HepG2 (cell line): ENCODE data around the gene SNX4. TPM values are rescaled to one million over a fixed set of nuclear protein-coding genes. Genes with fewer than 3 reads are reported as not detected.

Experiments
- CERS6 ChIP-seq: sonication (generic); formaldehyde crosslinking; IDR thresholded peaks from 2 replicates; pipeline ENCODE4 v1.5.0; 2020; ENCODE audit warnings: missing genetic modification reagents
- EP300 ChIP-seq, 3 experiments: sonication (generic) in 1 of 3; formaldehyde crosslinking in 1 of 3; IDR thresholded peaks; 2 replicates each; pipeline versions ENCODE4 v1.5.1 to v1.6.1; 2011 to 2020; ENCODE audit warnings: low read depth in 2 of 3, low read length in 2 of 3, borderline replicate concordance in 1 of 3, improper control_type of control experiment in 1 of 3, mild to moderate bottlenecking in 1 of 3, missing genetic modification reagents in 1 of 3, moderate library complexity in 1 of 3
- FOXO4 ChIP-seq: sonication (generic); formaldehyde crosslinking; conservative IDR thresholded peaks from 2 replicates; pipeline ENCODE4 v1.8.1; 2023; ENCODE audit warnings: missing genetic modification reagents
- HHEX ChIP-seq: IDR thresholded peaks from 2 replicates; pipeline ENCODE4 v1.6.1; 2016; ENCODE audit warnings: control low read depth
- IRF9 ChIP-seq: sonication (generic); formaldehyde crosslinking; IDR thresholded peaks from 2 replicates; pipeline ENCODE4 v1.8.0; 2022; ENCODE audit warnings: missing genetic modification reagents, mild to moderate bottlenecking, borderline replicate concordance
- MIER3 ChIP-seq: IDR thresholded peaks from 2 replicates; pipeline ENCODE4 v1.6.1; 2016; ENCODE audit warnings: missing compliant biosample characterization, borderline replicate concordance
- MTA3 ChIP-seq: sonication (generic); formaldehyde crosslinking; IDR thresholded peaks from 2 replicates; pipeline ENCODE4 v1.4.0; 2020; ENCODE audit warnings: missing genetic modification reagents
- NR2C2 ChIP-seq: sonication (generic); formaldehyde crosslinking; IDR thresholded peaks from 2 replicates; pipeline ENCODE4 v1.4.0; 2020; ENCODE audit warnings: missing genetic modification reagents, mild to moderate bottlenecking, moderate library complexity, borderline replicate concordance
- PLRG1 ChIP-seq: fragments of 450-650 bp; conservative IDR thresholded peaks from 2 replicates; pipeline ENCODE4 v1.6.1; 2016
- PRDM10 ChIP-seq: sonication (generic); formaldehyde crosslinking; IDR thresholded peaks from 2 replicates; pipeline ENCODE4 v1.4.0; 2020; ENCODE audit warnings: low read depth, missing genetic modification reagents
- SIN3A ChIP-seq: IDR thresholded peaks from 2 replicates; pipeline ENCODE4 v1.6.1; 2011; ENCODE audit warnings: low read depth, mild to moderate bottlenecking, control low read depth, low read length, borderline replicate concordance
- SIN3B ChIP-seq: fragments of 150-350 bp; IDR thresholded peaks from 2 replicates; pipeline ENCODE4 v1.6.1; 2014; ENCODE audit warnings: low read length
- SMYD3 ChIP-seq: sonication (generic); formaldehyde crosslinking; IDR thresholded peaks from 2 replicates; pipeline ENCODE4 v1.8.1; 2023; ENCODE audit warnings: mild to moderate bottlenecking, missing genetic modification reagents
- SNRNP70 ChIP-seq: fragments of 200-400 bp; formaldehyde crosslinking; IDR thresholded peaks from 2 replicates; pipeline ENCODE4 v1.6.1; 2017; ENCODE audit warnings: mild to moderate bottlenecking, low read depth, low read length, moderate library complexity
- ZNF256 ChIP-seq: sonication (generic); formaldehyde crosslinking; conservative IDR thresholded peaks from 2 replicates; pipeline ENCODE4 v1.4.0; 2020; ENCODE audit warnings: missing genetic modification reagents
- ZNF280D ChIP-seq: sonication (generic); formaldehyde crosslinking; IDR thresholded peaks from 2 replicates; pipeline ENCODE4 v1.5.1; 2020; ENCODE audit warnings: mild to moderate bottlenecking, missing genetic modification reagents
- ZNF629 ChIP-seq: sonication (generic); formaldehyde crosslinking; conservative IDR thresholded peaks from 2 replicates; pipeline ENCODE4 v1.5.0; 2020; ENCODE audit warnings: missing genetic modification reagents
- ZZZ3 ChIP-seq: sonication (generic); formaldehyde crosslinking; IDR thresholded peaks from 2 replicates; pipeline ENCODE4 v1.4.0; 2020; ENCODE audit warnings: missing genetic modification reagents, mild to moderate bottlenecking, borderline replicate concordance
- polyA plus RNA-seq, 8 experiments: library from polyadenylated mRNA; depleted of rRNA in 3 of 8; stranded (reverse) in 7 of 8; unstranded in 1 of 8; fragments of >200 nt; fragmentation: Illumina TruSeq in 4 of 8; extraction: Trizol in 4 of 8; gene quantifications; 2 replicates each; pipeline versions ENCODE4 v1.2.1 to v1.2.3, GENCODE V29; 2011 to 2016; ENCODE audit warnings: low read depth in 4 of 8, missing spikeins in 1 of 8, mixed read lengths in 1 of 8; ENCODE audit not compliant: insufficient read depth in 1 of 8
- total RNA-seq, 5 experiments: library from RNA; depleted of rRNA; stranded (reverse); fragments of >200 nt; fragmentation: Illumina TruSeq; extraction: Trizol; gene quantifications; 2 replicates each; pipeline ENCODE4 v1.2.3, GENCODE V29; 2016; ENCODE audit warnings: low read depth in 1 of 5

SNX4 gene
- total and polyA plus RNA-seq, 2 of the 13 experiments (the other 11 are each of a cell fraction or from before 2014, with no cell fraction given) = 18.1 to 73.6 TPM

- TF ChIP-seq IRF9 (CRISPR knock-in tag) = no peak
- no peak; the same call in 1 of the 2 replicates for TF ChIP-seq NR2C2 (CRISPR knock-in tag)
- no peak for TF ChIP-seq SNRNP70
- TF ChIP-seq FOXO4 (CRISPR knock-in tag) = no peak
- TF ChIP-seq MTA3 = no peak
- no peak for TF ChIP-seq SIN3B
- no peak for TF ChIP-seq SMYD3 (CRISPR knock-in tag)
- TF ChIP-seq CERS6 (CRISPR knock-in tag) = no peak
- no peak for TF ChIP-seq PRDM10 (CRISPR knock-in tag)
- TF ChIP-seq ZNF280D (CRISPR knock-in tag) = no peak
- TF ChIP-seq ZNF629 = no peak
- TF ChIP-seq ZNF256 (CRISPR knock-in tag) = 0 out of 2 replicates have a peak, but pooled peaks have one; percentile 49
- no peak for TF ChIP-seq HHEX (CRISPR knock-in tag)
- no peak for TF ChIP-seq PLRG1
- peak; percentile 38; the same call in 1 of the 2 replicates for TF ChIP-seq MIER3 (CRISPR knock-in tag)
- no peak for TF ChIP-seq EP300 (IDR thresholded peaks at IDR 0.05; ENCODE audit: low read depth in 2 of 2, low read length in 2 of 2)
- TF ChIP-seq EP300 (CRISPR knock-in tag; IDR thresholded peaks at IDR 0.05; ENCODE audit: borderline replicate concordance) = no peak
- peak; percentile 88; the same call in 1 of the 2 replicates for TF ChIP-seq SIN3A
- no peak for TF ChIP-seq ZZZ3
Measured at GRCh38 chr3:125519678-125520562, at the start of gene SNX4 (continued).
